ENCODE measurements around the gene MAP2K4. TPM values are rescaled to one million over a fixed set of nuclear protein-coding genes. Genes with fewer than 3 reads are reported as not detected.

Gene MAP2K4
- total and polyA plus RNA-seq, 2 of the 13 experiments (the other 11 are each of a cell fraction or from before 2014, with no cell fraction given) = 21.5 to 35.6 TPM

GRCh38 chr17:12116143-12116542, 95.5 kb downstream of the MAP2K4 start (continued):
- TF ChIP-seq ZBTB40 (IDR thresholded peaks at IDR 0.05) (no peak), ZBTB40 (CRISPR knock-in tag; IDR thresholded peaks at IDR 0.05) (no peak)

GRCh38 chr17:12118617-12119016, 97.9 kb downstream of the MAP2K4 start:
- Histone ChIP-seq H3K4me1 (ENCODE audit: insufficient read depth, low read length) (no peaks in the 10 kb centered on the region), H3K9ac (ENCODE audit: insufficient read depth, low read depth, low read length) (no peak overlapping the region), H3K4me2 (ENCODE audit: low read depth, low read length) (no peak overlapping the region), H3K27ac (ENCODE audit: extremely low read length, insufficient read depth, low read length) (no peak overlapping the region), H3K9me3 (ENCODE audit: low read length) (no peaks in the 10 kb centered on the region), H3K79me2 (ENCODE audit: insufficient read depth, low read length) (no peaks in the 10 kb centered on the region), H3K27me3 (ENCODE audit: control insufficient read depth in 1 of 2, insufficient read depth in 2 of 2, low read length in 2 of 2) (no peaks in the 10 kb centered on the region), H2AFZ (ENCODE audit: low read length) (no peak overlapping the region), H3K4me3 (replicated peaks in 1 of 3; ENCODE audit: insufficient read depth in 1 of 3, low read depth in 2 of 3, low read length in 3 of 3) (no peak overlapping the region), H4K20me1 (ENCODE audit: insufficient read depth, low read length) (no peaks in the 10 kb centered on the region), H3K36me3 (replicated peaks in 1 of 2; ENCODE audit: control insufficient read depth in 1 of 2, insufficient read depth in 2 of 2, low read length in 2 of 2) (peaks cover 13 to 16% of the 10 kb centered on the region in 2 experiments)
- no peak for ATAC-seq
- FAIRE-seq = no peak
- in situ Hi-C loops (cut with HindIII; ENCODE audit: extremely low pct_ligation_motif_present, low pct_unique_long_range_greater_than_20kb) = no loop called here
- intact Hi-C loops (cut with micrococcal nuclease; ENCODE audit: unreplicated experiment) = no loop called here
- TF ChIP-seq ZNF556 (CRISPR knock-in tag; IDR thresholded peaks at IDR 0.05; ENCODE audit: borderline replicate concordance) = no peak
- no peak for TF ChIP-seq ZNF280B (CRISPR knock-in tag; IDR thresholded peaks at IDR 0.05; ENCODE audit: borderline replicate concordance)
- no peak for TF ChIP-seq SNAI1 (CRISPR knock-in tag; IDR thresholded peaks at IDR 0.05; ENCODE audit: borderline replicate concordance)
- POLR2A ChIA-PET = interaction anchor here (1.1 kb wide), 1 partner anchor 121 kb away, joined by 3 read pairs; the partner anchor contains the start of gene ZNF18
- no peak for DNase-seq (ENCODE audit: low spot score)
- CTCF ChIA-PET (ENCODE audit: low intra/inter-chr PET ratio, low total read pairs) = no interaction called here
- 96% methylated on average over 3 of the region's 3 CpGs for WGBS (ENCODE audit: low lambda C conversion rate)
- no TSS peak for BruUV-seq (replicated peaks)
